Stimulated activated CD4-positive, alpha-beta T cell treated with anti-CD3 and anti-CD28 coated beads, Interleukin-1b, Interleukin-23, amount 100 ng/mL, for 4 hours (primary cell): ENCODE measurements around the gene KRT85.
"Not testable (repeated sequence)": the region's sequence is repeated elsewhere in the genome, so short reads cannot be mapped to it uniquely, and the experiment has no call there.

Experiments used
- DNase-seq, 2 donors: peaks; one replicate each; pipeline ENCODE4 v3.0.0-alpha.2; 2020; ENCODE audit warnings: low read depth in 2 of 2

The KRT85 gene

GRCh38 chr12:52324153-52324444, 43.2 kb downstream of the KRT85 start:
- no peak for DNase-seq

DNA sequence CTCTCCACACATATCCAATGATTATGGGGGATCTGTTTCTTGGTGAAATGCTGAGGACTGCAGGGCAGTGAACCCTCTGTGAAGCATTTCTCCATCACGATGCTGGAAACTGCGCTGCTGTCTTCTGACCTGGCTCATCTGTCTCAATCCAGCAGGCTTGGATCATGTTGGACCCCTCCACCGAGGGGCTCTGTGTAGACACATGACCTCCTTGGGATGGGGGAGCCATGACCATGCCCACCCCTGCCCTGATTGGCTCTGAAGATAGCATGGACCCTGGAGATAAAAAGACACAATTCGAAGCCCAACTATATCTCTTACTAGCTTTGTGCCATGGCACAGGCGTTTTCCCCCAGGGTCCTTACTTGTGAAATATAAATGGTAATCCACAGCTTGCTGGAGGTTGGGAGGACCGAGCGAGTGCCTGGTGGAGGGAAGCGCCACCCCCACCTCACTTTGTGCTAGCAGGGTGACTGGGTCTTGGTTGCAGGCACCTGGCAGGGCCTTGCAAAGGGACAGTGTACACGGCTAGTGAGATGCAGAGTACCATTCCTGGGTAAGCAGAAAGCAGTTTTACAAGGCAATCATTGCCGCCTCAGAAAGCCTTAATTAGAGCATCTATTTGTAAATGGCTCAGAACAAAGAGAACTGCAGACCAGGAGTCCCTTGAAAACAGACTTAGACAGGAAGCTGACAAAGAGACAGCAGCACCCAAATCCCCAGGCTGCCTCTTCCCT, 43.7 kb downstream of the KRT85 start:
- no peak for DNase-seq

GRCh38 chr12:52323001-52323400, 44.3 kb downstream of the KRT85 start:
- no peak for DNase-seq

DNA sequence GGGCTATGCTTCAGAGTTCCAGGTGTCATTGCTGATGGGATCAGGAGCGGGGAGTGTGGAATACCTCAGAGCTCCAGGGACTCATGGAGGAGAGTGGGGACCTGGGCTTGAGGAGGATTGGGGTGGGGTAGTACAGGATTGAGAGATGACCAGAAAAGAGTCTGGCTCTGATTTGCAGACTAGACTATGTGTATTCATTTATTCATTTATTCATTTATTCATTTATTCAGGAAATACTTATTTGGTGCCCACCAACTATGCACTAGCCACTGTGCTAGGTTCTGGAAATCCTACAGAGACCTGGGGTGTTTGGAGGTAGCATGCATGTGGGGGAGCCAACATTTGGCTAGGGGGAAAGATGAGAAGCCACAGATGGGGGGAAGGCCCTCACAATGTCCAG, 45.2 kb downstream of the KRT85 start:
- no peak for DNase-seq

GRCh38 chr12:52321418-52321817, 45.9 kb downstream of the KRT85 start:
- DNase-seq: no peak

DNA sequence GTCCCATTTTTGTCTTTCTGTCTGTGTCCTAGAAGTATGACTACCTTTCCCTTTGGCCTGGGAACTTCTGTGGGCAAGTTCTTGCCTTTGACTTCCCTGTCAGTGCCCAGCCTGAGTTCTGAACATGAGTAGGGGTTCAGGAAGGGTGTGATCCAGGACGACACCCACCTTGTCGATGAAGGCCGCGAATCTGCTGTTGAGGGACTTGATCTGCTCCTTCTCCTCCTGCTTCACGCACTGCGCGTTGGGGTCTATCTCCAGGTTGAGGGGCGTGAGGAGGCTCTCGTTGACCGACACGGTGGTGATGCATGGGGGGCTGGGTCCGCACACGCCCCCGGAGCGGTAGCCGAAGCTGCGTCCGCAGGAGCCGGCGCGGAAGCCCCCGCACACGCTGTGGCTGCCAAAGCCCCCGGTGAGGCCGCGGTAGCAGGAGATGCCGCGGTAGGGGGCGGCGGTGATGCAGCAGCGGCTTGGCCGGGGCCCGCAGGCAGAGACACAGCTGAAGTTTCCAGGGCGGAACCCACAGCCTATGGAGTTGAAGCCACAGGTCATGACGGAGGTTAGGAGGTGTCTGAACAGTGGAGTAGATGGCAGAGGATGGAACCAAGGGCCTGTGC, 46.4 kb downstream of the KRT85 start, which contains the start of gene KRT83:
TSS of gene KRT83 (minus strand) at position 615 of the 617 bp plus-strand sequence. CDS start at position 552, 63 bp downstream.
- no peak for DNase-seq

GRCh38 chr12:52319097-52319496, 48.2 kb downstream of the KRT85 start:
- no peak for DNase-seq

GRCh38 chr12:52318241-52318990, 48.9 kb downstream of the KRT85 start:
- no peak for DNase-seq

GRCh38 chr12:52317468-52318052, 49.7 kb downstream of the KRT85 start:
- no peak for DNase-seq

- no peak for DNase-seq
Measured at GRCh38 chr12:52316701-52317100, 50.6 kb downstream of the KRT85 start.

DNA sequence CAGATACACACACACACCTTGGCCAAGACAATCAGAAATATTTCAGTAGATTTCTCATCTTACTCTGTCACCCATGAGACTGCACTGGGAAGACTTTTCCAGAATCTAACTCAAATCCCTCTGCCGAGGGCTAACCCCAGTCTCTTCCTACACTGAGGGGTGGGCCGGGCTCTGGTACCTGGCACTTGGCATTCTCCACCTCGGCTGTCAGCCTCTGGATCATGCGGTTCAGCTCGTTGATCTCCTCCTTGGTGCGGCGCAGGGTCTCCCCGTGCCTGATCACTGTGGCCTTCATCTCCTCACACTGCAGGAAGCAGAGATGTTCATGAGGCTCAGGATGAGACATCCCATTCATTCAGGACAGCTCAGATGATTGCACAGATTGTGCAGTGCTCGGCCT, 51.0 kb downstream of the KRT85 start:
- no peak for DNase-seq

DNA sequence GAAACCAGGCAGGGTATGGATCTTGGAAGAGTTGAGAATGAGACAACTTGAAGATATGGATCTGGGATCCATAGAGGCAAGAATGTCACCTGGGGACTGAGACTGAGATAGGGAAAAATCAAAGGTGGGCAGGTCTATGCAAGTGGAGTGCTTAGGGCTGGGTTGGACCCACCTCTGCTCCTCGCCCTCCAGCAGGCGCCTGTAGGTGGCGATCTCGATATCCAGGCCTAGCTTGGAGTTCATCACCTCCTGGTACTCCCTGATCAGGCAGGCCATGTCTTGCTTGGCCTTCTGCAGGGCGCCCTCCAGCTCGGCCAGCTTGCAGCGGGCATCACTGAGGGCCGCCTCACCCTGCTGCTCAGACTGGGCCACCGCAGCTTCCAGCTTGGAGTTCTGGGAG, 51.6 kb downstream of the KRT85 start:
- DNase-seq: not testable (repeated sequence)

GRCh38 chr12:52314511-52314910, 52.8 kb downstream of the KRT85 start:
- DNase-seq: no peak

DNA sequence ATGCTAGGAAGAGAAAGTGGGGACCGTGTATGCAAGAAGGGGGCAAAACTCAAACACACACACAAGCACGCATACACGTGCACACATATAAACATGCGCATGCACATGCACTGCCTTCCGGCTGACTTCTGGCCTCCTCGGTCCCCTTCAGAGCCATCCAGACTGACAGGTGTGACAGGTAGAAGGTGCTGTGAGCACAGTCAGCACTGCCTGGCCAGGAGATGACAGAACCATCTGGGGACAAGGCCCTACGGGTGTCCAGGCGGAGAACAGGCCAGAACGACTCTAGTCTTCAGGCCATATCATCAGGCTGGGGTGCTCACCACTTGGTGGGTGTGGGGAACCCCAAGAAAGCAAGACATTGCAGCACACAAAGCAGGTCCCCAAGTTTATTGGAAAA, 53.4 kb downstream of the KRT85 start:
- DNase-seq: no peak

GRCh38 chr12:52313461-52313860, 53.8 kb downstream of the KRT85 start:
- DNase-seq: no peak

- DNase-seq: no peak
Measured at GRCh38 chr12:52312086-52312485, 55.2 kb downstream of the KRT85 start.

- no peak for DNase-seq
Measured at GRCh38 chr12:52311285-52311648, 56.0 kb downstream of the KRT85 start.

DNA sequence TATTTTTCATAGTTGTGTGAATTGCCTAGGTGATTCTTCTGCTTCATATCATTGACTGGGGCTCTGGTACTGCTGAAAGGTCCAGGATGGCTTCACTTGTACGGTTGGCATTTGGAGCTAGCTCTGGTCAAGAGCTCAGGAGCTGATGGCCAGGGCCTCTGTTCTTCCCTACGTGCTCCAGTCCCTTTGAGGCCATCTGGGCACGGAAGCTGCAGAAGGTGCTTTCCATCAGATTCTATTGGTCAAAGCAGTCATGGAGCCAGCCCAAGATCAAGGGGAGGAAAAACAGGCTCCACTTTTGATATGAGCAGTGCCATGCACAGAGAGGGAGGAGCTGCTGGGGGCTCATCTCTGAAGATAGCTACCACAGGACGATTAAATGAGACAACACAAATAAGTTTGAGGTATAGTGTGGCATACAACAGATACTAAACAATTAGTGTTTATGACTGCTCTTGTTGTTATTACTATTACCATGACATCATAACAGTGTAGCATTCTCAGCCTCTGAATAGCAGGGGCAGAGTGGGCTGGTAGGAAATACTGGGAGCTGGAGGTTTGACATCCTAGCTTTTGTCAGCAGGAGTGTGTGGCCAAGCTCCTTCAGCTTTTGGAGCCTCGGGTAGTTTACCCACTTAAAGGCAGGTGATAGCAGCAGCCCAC, 56.5 kb downstream of the KRT85 start:
- DNase-seq: no peak
